LNCaP clone FGC (cell line): ENCODE measurements around the gene CDC37L1.

Source experiments
- DNase-seq: peaks from one replicate; pipeline ENCODE4 v3.0.0-alpha.2; 2011; ENCODE audit warnings: low read depth
- H3K4me3 ChIP-seq: 2 replicates; pipeline ENCODE4 v1.5.1; 2011; ENCODE audit warnings: mild to moderate bottlenecking, low read depth, low read length, control low read depth
- TF ChIP-seq, protein P1 (sequence below): IDR thresholded peaks from 2 replicates; pipeline ENCODE4 v1.5.1; 2012; ENCODE audit warnings: mild to moderate bottlenecking; ENCODE audit not compliant: control insufficient read depth, insufficient read depth; ENCODE audit errors: extremely low read depth

CDC37L1 gene

DNA sequence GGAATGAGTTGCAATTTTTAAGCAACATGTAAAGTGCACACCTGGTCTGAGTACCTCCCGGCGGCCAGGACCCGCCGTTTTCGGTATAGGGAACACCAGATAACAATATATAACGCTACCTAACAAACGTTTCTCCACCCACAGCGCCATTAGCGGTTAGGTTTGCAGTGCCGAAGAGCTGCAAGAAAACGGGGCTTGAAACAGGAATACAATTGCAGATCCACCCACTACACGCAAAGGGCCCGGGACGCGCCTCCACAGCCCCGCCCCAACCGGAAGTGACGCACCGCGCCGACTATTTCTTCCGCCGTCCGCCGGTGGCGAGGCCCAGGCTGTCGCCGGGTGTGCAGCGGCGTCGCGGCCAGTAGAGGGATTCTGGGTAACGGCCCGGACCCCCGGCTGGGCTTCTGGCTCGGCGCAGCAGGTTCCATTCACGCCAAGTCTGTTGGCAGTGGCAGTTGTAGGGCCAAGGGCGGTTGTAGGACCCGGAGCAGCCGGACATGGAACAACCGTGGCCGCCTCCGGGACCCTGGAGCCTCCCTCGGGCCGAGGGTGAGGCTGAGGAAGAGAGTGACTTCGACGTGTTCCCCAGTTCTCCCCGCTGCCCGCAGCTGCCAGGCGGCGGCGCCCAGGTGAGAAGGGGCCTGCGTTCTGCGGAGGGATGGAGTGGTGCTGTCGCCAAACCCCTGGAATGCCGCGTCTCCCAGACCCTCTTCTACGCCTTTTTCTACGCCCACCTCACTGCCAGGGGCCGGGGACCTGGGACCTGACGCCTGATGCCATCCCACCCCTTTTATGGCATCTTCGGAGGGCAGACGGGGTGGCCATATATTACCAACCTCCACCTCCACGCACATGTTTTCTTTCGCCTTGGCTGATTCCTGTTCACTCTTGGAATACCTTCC lies at the start of gene CDC37L1:
TSS of gene CDC37L1 (plus strand) at position 302 of the 905 bp plus-strand sequence. CDS start at position 501, 199 bp downstream.
- TF ChIP-seq, protein P1, sequence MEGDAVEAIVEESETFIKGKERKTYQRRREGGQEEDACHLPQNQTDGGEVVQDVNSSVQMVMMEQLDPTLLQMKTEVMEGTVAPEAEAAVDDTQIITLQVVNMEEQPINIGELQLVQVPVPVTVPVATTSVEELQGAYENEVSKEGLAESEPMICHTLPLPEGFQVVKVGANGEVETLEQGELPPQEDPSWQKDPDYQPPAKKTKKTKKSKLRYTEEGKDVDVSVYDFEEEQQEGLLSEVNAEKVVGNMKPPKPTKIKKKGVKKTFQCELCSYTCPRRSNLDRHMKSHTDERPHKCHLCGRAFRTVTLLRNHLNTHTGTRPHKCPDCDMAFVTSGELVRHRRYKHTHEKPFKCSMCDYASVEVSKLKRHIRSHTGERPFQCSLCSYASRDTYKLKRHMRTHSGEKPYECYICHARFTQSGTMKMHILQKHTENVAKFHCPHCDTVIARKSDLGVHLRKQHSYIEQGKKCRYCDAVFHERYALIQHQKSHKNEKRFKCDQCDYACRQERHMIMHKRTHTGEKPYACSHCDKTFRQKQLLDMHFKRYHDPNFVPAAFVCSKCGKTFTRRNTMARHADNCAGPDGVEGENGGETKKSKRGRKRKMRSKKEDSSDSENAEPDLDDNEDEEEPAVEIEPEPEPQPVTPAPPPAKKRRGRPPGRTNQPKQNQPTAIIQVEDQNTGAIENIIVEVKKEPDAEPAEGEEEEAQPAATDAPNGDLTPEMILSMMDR, result peak; percentile 32
- peak within 1 kb of the TSS; percentile 74 for H3K4me3 ChIP-seq
- DNase-seq, result peak; percentile 82

DNA sequence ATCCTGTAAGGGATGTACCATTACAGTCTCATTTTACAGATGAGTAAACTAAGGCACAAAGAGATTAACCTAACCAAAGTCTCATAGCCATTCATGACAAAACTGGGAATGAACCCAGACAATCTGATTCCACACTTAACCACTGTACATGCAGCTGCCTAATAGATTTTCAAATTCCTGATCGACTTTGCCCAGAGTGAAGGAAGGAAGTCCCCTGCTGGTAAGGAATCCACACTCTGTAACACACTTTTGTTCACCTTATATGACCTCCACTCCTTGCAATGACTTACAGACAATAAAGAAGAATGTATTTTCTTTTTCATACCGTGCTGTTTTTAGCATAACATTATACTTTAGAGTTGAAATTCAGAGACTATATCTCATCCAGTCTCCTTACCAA lies 48.5 kb upstream of the CDC37L1 start:
- no peak overlapping the region for H3K4me3 ChIP-seq
- DNase-seq, result no peak
- TF ChIP-seq, protein P1, result no peak

DNA sequence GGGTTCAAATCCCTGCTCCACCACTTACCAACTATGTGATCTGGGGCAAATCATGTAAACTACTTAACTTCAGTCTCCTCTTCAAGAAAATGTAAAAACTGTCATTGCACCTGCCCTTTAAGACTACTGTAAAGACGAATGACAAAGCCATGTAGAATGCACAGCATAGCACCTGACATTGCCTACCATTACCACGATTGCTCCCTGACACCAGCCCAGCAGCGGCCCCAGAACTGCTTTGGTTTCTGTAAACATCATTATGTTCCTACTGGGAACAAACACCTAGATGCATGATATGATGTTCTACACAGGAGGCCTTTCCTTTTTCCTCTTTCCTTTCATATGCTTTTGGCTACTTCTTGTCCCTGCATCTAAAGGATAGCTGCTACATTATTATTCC lies 40.4 kb upstream of the CDC37L1 start:
- DNase-seq, result no peak
- TF ChIP-seq, protein P1, result no peak
- H3K4me3 ChIP-seq, result no peak overlapping the region

DNA sequence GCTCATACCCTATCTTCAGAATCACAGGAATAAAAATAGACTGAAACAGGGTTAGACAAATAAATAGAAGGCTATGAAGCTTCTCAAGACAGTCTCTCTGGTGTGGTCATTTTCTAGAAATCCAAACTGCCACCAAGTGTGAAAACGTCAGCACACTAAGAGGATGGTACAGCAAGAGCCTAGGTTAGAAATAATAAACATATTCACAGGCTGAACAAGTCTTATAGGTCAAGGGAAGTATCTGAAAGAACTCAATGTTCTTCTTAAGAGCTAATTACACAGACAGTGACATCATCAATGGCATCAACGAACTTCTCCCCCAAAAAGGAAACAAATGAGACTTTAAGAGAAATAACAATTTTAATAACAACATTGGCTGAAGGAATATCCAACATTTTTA lies 39.9 kb upstream of the CDC37L1 start:
- H3K4me3 ChIP-seq, result no peak overlapping the region
- no peak for DNase-seq
- TF ChIP-seq, protein P1, result no peak

DNA sequence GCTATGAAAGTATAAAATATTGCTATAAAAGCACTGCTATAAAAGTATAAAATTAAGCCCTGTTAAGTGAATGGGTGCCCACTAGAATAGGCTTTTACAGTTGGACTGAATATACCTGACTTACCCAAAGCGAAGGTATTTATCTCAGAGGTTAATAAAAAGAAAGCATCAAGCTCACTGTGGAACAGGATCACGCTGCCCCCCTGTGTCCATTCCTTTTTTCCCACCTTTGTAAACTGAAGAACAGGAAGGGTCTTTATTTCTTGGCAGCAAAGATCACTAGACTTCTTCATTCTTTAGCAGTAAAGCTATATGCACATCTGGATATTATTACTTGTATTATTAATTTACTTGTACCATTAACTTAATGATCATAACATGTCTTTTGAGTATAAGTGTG lies 39.3 kb upstream of the CDC37L1 start:
- TF ChIP-seq, protein P1, result peak; percentile 60
- no peak overlapping the region for H3K4me3 ChIP-seq
- no peak for DNase-seq

DNA sequence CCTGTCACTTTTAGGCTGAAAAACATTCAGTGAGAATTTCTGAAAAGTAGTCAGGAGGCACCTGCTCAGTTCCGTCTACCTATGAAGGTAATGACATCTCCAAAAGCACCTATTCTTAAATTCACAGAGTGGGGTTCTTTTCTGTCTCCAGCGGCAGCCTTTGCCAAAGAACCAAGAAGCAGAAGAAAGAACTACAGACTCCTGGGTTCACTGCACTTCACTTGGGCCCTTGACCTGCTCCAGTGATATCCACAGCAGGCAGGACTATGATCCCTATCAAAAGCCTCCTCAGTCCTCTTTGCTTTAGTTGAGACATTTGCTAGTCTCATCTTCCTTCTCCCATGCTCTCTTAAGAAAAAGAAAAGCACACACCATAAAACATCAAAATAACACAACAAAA lies 37.0 kb upstream of the CDC37L1 start:
- TF ChIP-seq, protein P1, result no peak
- DNase-seq, result no peak

More for the DNA sequence above, 37.0 kb upstream of the CDC37L1 start:
- H3K4me3 ChIP-seq, result no peak overlapping the region
